Astrocyte of the cerebellum (primary cell): ENCODE data around the gene NALCN.
A peak's percentile ranks its signal among the peaks of the same experiment; 100 is the strongest.

Experiments used
- DNase-seq: peaks from one replicate; pipeline ENCODE4 v3.0.0-alpha.2; 2011; ENCODE audit warnings: low read depth
- H3K4me3 ChIP-seq: 2 replicates; pipeline ENCODE4 v1.5.1; 2011; ENCODE audit warnings: mild to moderate bottlenecking, low read depth, low read length, moderate library complexity
- in situ Hi-C: cut with HindIII; loops from 2 replicates; pipeline ENCODE4 v1.10.0; 2017; ENCODE audit warnings: low sequenced_read_pairs
- TF ChIP-seq, protein P1 (sequence below): IDR thresholded peaks from 2 replicates; pipeline ENCODE4 v1.5.1; 2012; ENCODE audit warnings: low read length, low read depth, moderate library complexity, mild to moderate bottlenecking; ENCODE audit errors: missing control alignments

NALCN gene

DNA sequence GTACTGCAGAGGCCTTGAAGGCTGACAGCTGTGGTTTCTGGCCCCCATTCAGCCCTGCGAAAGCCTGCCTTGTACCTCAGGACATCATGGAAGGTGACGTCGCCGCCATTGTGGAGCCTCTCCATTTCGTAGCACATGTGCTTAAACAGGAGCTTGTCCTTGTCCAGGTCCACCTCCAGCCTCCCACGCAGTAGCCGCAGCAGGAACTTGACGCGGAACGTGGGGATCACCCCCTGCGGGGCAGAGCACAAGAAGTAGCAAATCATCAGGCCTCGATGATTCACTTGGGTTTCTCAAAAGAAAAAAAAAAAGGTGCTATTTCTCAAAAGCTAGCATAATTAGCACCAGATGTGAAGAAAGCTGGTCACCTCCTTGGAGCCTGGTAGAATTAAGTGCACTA is 351.0 kb downstream of the NALCN start:
- H3K4me3 ChIP-seq: no peak overlapping the region
- in situ Hi-C loops: no loop called here
- TF ChIP-seq, protein P1, sequence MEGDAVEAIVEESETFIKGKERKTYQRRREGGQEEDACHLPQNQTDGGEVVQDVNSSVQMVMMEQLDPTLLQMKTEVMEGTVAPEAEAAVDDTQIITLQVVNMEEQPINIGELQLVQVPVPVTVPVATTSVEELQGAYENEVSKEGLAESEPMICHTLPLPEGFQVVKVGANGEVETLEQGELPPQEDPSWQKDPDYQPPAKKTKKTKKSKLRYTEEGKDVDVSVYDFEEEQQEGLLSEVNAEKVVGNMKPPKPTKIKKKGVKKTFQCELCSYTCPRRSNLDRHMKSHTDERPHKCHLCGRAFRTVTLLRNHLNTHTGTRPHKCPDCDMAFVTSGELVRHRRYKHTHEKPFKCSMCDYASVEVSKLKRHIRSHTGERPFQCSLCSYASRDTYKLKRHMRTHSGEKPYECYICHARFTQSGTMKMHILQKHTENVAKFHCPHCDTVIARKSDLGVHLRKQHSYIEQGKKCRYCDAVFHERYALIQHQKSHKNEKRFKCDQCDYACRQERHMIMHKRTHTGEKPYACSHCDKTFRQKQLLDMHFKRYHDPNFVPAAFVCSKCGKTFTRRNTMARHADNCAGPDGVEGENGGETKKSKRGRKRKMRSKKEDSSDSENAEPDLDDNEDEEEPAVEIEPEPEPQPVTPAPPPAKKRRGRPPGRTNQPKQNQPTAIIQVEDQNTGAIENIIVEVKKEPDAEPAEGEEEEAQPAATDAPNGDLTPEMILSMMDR: no peak
- DNase-seq: peak; percentile 46

DNA sequence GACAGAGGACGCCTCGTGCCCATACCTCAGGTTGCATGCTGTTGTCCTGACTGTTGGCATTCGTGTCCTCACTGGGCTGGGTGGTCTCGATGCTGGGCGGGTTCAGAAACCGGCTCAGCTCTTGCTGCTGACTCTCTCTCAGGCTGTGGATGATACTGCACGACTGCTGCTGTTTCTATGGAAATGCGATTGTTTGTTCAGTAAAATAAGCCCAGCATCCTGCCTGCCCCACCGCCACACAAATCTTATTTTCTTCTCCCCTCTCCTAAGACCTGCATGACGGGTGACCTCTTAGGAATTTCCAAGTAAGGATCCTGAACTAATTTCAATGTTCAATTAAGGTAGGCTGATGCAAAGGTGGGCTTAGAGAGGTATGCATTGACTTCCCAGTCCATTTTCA is 356.5 kb downstream of the NALCN start:
- no peak for DNase-seq
- TF ChIP-seq, protein P1: no peak
- in situ Hi-C loops: no loop called here
- no peak overlapping the region for H3K4me3 ChIP-seq

DNA sequence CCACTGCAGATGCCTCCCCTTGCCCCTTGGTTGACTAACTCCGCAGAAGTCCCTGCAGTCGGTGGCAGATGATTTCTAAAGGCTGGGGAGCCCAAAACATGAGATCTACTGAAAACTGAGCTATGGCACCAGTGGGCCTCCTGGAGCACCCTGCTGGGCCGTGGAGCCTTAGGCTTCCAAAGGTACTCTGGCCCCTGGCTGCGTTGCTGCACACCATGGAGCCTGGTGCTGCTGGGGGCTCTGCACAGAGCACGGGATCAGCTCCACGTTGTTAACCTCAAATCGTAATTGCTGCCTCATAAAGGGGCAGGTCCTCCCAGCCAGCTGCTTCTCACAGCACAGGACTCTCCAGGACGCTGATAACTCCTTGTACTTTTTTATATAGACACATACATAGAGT is 357.5 kb downstream of the NALCN start:
- in situ Hi-C loops: no loop called here
- TF ChIP-seq, protein P1: no peak
- DNase-seq: no peak
- H3K4me3 ChIP-seq: no peak overlapping the region

DNA sequence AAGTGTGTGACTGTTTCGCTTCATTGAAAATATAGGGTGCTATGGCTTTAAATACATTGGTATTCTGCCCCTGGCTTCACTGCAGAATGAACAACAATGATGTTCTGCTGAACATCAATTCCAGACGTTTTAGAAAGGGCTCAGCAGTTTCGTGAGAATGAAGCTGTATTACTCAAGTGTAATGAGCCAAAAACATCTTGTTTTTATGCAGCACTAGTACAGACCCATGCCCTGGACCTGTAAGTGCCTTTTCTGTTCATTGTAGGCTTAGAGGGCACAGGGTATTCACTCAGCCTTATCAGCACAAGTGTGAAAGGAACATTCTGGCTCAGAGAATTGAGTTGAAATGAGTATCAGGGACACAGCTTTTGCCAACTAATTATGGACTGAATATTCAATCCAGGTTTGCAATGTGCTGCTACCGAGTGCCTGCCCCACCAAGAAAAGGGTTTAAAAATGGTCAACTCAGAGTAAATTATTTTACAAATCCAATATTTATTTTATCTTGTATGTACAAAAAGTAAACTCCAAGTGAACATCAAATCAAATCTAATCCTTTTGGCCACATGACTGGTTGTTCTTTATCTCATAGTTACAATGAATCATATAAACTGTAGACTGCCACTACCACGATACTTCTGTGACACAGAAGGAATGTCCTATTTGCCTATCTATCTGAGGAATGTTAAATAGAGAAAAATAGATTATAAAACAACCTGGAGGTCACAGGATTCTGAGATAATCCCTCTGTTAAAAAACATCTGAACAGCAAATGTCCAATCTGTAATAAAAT is 362.8 kb downstream of the NALCN start:
- no peak for DNase-seq
- in situ Hi-C loops: no loop called here
- TF ChIP-seq, protein P1: no peak
- H3K4me3 ChIP-seq: no peak overlapping the region

DNA sequence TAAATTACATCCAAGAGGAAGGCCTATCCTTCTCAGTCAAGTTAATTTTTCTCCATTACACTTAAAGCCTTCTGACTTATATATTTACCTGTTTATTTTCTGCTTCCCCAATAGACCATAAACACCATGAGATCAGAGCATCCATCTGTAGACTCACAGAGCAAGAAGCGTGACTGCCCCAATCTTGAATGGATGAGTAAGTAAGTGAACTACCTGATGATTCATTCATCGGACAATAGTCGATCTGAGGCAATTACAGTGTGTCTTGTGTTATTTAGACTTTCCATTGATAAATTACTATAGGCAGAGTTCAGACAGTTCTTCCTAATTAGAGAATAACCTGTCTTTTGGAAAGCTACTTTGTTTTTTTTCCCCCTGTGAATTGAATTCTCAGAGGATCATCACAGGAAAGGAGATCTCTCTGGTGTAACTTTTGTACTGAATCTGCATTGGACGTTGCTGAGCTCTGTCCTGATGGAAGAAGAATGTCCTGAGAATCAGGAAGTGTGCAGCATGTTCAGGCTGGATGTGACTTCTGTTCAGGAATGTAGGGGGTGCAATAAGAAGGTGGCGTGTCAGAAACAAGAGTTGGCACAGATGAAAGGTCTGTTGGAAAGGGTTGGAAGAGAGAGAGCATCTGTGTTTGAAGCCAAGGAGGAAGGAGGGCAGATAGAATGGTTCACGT is 367.0 kb downstream of the NALCN start:
- in situ Hi-C loops: no loop called here
- no peak for DNase-seq

DNA sequence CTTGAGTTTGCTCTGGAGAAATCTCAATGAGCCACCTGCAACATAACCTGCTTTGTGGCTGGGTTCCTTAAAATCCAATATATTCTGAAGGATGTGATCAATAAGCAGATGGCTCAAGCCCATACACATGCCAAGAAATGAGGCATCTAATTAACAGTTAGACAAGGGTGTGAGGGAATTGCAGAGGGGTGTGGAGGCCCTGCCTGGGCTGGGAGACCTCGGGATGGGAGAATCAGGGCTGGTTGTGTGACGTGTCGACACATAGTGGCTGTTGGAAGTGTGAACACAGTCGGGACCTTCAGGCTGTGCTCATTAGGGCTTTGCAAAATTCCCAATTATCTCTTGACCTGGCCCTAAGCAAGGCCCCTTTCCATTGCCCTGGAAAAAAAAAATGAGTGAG is 379.8 kb downstream of the NALCN start:
- TF ChIP-seq, protein P1: no peak
- no peak overlapping the region for H3K4me3 ChIP-seq
- no peak for DNase-seq
- in situ Hi-C loops: no loop called here

More for the DNA sequence above, 367.0 kb downstream of the NALCN start:
- TF ChIP-seq, protein P1: no peak
- no peak overlapping the region for H3K4me3 ChIP-seq
